T-helper 2 cell treated with Interferon-gamma antibody and Interleukin-4, amounts not matched to agents 100 ng/mL and 5 ng/mL, for 36 hours (primary cell): ENCODE results near the gene GOLPH3. TPM values are rescaled to one million over a fixed set of nuclear protein-coding genes. Genes with fewer than 3 reads are reported as not detected.
"Not testable (repeated sequence)": the region's sequence is repeated elsewhere in the genome, so short reads cannot be mapped to it uniquely, and the experiment has no call there.

Source experiments
- intact Hi-C: fragments of 100-400 bp; cut with micrococcal nuclease; formaldehyde crosslinking; loops from one replicate; pipeline ENCODE4 v1.15.1; 2023
- total RNA-seq: library from RNA; stranded (reverse); gene quantifications from 2 replicates; pipeline ENCODE4 v1.2.3, GENCODE V29; 2022

GOLPH3 gene
- total RNA-seq: 78.0 and 80.6 TPM in 2 replicates

DNA sequence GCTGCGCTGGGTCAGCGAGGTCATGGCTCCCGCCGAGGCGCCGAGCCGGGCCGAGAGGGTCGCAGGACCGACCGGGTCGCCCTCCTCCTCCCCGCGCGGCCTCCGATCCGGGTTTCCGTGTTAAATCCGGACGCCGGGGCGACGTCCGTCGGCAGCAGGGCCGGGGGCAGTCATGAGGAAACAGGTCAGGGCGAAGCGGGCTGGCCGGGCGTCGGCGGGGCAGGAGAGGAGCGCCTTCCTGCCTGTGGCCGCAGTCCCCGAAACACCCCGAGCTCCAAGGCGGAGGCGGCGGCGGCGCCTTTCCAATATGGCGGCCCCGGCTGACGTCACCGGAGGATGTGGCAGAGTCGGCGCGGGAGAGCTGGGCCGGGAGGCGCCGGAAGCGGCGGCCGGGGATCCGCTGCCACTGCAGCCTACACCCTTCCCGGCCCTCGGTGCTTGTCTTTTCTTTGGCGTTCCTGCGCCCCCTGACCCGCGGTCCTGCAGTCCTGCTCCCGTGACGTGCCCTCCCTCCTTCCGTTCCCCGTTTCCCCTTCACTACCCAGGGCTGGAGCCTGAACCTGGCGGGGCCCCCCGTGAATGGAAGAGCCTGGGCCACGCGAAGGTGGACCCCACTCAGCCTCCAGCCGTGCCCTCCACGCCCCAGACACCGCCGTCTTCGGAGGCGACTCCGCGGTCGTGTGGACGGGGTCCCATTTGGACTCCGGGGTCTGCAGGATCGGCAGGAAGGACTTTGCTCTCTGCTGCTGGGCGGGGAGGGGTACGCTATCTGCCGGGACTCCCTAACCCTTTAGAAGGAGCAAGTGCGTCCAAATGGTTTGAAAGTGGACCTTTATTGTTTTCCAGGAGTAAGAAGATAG is at the start of gene GOLPH3:
TSS of gene GOLPH3 (minus strand) at position 309 of the 860 bp plus-strand sequence. CDS start at position 24, 285 bp downstream.
- intact Hi-C loops: loop anchor here (1.0 to 5.0 kb wide), 10 partner anchors 37 to 1268 kb away; partner anchors contain the start of genes C5orf22, DROSHA, SUB1 and TARS1

DNA sequence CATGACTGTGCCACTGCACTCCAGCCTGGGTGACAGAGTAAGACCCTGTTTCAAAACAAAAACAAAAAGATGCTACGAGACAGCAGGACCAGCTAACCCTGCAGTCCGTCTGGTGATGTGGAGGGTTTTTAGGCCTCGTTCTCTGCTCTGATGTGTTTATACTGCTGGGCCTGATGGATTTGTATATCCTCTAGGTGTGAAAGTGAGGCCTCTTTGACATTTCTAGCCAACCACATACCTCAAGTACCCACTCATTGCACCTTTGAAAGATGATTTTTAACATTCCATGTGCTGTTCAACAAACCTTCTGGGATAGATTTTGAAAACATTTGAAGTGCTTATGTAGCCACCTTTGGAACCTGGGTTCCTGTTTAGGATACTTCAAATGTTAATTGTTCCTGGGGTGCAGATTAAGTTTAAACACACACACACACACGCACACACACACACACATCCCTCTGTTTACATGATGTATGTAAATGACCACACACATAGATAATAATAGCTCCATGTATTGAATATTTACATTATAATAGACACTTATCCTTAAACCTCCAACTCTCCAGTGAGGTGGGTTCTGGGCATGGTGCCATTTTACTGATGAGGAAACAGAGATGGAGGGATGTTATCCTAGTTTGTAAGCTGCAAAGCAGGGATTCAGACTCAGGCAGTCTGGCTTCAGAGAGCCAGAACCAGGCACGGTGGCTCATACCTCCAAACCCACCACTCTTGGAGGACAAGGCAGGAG is 48.8 kb upstream of the GOLPH3 start:
- intact Hi-C loops: no loop called here

DNA sequence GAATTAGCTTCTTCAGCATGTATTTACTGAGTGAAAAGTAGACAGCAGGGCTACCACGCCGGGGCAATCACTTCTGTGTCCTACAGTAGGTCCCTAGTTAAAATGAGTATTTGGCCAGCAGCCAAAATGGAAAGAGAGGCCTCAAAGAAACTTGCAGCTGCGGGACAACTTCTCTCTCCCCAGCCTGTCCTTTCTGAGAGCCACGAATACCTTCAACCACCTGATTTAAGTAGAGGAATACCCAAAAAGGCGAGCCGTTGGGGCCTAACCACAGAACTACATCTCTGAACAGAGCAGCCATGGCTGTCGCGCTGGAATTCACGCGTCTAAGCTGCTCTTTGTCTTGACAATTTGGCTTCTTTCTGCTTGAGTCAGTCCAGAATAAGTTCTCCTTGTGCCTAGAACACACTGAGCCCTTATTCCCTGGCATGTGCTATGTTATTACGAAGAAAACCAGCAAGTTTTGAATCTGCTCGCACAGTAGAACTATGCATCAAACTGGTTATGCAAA is 43.8 kb upstream of the GOLPH3 start:
- intact Hi-C loops: no loop called here

DNA sequence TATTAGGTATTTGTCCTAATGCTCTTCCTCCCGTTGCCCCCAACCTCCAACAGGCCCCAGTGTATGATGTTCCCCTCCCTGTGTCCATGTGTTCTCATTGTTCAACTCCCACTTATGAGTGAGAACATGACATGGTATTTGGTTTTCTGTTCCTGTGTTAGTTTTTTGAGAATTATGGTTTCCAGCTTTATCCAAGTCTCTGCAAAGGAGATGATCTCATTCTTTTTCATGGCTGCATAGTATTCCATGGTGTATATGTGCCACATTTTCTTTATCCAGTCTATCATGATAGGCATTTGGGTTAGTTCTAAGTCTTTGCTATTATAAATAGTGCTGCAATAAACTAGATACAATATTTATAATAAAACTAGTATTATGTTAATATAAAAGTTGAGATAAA is 40.2 kb upstream of the GOLPH3 start:
- intact Hi-C loops: not testable (repeated sequence)

DNA sequence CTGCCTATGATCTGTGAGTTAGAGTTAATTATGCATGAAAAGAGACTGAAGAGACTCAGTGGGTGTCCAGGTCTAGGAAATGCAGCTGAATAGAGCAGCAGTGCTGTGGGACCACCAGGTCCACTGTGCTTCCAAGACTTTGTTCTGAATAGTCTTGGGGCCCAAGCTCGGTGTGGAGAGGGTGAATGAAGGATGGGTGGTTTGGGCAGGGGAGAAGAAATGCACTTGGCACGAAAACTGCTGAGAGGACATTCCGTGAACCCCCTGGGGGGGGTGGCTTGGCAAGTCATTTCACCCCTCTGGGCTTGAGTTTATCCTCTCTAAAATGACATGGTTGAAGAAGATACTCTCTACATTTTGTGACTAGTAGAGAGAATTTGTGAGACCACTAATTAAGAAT is 36.0 kb upstream of the GOLPH3 start:
- intact Hi-C loops: no loop called here

DNA sequence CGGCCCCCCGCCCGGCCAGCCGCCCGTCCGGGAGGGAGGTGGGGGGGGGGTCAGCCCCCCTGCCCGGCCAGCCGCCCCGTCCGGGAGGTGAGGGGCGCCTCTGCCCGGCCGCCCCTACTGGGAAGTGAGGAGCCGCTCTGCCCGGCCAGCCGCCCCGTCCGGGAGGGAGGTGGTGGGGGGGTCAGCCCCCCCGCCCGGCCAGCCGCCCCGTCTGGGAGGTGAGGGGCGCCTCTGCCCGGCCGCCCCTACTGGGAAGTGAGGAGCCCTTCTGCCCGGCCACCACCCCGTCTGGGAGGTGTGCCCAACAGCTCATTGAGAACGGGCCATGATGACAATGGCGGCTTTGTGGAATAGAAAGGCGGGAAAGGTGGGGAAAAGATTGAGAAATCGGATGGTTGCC is 34.7 kb upstream of the GOLPH3 start:
- intact Hi-C loops: not testable (repeated sequence)

DNA sequence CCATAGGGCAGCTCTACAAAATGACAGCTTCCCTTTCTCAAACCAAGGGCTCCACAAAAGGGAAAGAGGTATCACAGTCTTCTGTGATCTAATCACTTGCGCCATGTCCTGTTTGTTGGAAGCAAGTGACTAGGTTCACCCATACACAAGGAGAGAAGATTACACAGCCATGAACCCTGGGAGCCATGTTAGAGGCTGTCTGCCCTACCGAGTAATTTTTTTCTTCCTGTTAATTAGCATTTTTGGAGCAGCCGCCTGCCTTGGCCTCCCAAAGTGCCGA is 33.2 kb upstream of the GOLPH3 start:
- intact Hi-C loops: no loop called here

DNA sequence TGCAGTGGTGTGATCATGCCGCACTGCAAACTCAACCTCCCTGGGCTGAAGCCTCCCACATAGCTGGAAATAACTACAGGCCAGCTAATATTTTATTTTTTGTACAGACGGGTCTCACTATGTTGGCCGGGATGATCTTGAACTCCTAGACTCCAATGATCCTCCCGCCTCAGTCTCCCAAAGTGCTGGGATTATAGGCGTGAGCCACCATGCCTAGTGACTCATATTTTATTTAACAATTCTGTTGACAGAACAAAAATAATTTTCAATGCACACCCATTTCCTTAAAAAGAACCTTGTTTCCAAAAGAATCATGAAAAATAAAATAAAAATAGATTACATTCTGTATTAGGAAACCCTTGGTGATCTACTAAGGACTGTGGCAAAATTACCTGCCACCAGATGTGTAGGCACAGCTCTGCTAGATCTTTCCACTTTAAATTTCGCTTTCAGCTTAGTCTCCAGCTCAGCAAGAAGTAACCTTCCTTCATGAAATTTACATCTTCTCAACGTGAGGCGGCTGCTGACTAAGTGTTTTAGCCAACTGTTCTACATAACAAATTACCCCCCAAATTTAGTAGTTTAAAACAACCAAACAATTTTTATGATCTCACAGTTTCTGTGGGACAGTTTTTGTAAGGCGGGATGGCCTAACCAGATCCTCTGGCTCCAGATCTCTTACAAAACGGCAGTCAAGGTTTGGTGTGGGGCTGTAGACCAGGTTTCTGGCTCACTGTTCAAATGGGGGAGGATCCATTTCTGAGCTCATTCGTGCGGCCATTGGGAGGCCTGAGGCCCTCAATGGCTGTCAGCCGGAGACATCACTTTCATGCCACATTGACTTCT is 32.6 kb upstream of the GOLPH3 start:
- intact Hi-C loops: no loop called here

DNA sequence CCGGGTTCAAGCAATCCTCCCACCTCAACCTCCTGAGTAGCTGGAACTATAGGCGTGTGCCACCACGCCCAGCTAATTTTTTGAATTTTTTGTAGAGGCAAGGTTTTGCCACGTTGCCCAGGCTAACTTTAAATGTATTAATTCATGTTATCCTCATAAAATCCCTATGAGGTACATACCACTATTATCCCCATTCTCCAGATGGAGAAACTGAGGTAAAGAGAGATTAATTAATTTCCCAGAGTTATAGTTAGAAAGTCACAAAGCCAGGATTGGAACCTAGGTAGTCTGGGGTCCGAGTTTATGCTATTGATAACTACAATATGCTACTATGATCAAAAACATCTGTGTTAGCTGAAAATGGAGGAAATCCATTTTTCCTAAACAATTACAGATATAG is 31.9 kb upstream of the GOLPH3 start:
- intact Hi-C loops: no loop called here

DNA sequence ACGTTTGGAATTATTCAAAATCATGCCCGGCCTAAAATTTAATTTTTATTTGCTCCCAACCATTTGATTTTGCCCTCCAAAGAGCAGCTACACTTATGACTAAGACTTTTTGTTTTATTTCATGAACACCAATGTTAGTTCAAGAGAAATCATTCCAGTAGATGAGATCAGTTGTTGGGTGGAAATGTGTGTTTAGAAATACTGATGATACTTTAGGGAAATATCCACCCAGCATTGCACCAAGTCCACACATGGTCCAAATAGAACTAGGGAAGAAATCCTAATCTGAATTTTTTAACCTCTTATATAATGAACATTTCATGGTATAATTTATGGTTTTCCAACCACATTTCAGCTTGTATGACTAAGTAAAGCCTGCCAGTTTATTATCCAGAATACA is 28.3 kb upstream of the GOLPH3 start:
- intact Hi-C loops: no loop called here

DNA sequence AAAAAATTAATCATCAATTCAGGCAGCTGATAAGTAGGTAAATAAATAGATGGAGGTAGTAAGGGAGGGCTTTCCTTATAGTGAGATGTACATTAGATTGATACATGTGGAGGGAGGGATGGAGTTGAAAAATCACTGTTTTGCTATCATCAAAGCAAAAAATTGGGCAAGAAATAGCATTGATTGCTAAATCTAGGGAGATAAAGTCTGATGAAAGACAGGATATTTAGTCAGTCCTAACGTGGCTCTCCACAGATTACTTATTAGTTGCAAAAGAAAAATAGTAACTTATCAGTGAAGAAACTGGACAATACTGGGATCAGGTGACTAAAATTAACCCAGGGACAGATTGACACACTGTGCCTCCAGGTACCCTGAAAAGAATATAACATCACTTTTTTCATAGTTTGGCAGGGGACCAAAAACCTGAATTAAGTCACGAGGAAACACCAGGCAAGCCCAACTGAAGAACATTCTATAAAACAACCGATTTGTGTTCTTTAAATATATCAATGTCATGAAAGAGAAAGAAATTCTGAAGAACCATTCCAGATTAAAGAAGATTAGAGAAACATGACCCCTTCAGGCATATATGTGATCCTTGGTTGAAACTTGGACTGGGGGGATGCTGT is 27.1 kb upstream of the GOLPH3 start:
- intact Hi-C loops: no loop called here

DNA sequence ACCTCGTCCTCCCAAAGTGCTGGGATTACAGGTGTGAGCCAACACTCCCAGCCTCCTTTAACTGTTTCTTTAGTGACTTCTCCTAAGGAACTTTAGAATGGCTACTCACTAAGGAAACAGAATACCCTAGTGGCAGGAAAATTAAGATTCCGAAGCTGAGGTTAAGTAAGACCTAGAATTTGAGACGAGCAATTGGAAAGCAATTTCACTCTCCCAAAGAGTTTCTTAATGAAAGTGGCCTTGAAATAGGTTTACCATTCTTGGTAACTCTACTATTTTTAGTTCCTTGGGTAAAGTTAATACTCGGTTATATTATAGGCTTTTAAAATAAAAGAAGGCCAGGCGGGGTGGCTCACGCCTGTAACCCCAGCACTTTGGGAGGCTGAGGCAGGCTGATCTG is 22.9 kb upstream of the GOLPH3 start:
- intact Hi-C loops: no loop called here

DNA sequence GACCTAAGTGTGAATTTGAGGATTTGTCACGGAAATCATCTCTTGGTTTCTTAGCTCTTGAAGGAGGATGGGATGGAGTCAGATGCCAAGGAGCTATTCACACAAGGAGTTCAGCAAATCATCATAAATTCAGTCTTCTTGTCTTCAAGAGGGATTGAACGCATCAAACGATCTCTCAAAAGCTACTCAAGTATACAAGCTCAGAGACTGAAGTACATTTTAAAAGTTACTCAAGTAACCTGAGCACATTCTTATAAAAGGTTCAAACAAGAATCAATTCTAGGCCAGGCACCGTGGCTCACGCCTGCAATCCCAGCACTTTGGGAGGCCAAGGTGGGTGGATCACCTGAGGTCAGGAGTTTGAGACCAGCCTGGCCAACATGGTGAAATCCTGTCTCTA is 21.1 kb upstream of the GOLPH3 start:
- intact Hi-C loops: no loop called here

DNA sequence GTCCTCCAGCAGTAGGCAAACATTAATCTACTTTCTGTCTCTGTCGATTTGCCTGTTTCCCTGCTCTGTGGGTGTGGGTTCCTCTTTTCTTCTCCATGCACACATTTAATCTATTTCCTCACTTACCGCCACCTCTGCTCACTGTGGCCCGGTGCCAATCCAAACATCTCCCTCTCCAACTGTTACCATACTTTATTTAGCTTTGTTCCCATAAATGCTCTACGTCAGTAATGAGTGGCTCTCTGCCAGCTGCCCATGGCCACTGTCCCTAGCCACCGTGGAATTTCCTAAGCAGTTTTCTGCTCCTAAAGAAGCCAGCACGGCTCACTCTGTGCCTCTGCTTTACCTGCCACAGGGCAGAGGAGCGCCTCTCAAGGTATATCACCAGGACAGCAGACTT is 19.5 kb upstream of the GOLPH3 start:
- intact Hi-C loops: no loop called here

DNA sequence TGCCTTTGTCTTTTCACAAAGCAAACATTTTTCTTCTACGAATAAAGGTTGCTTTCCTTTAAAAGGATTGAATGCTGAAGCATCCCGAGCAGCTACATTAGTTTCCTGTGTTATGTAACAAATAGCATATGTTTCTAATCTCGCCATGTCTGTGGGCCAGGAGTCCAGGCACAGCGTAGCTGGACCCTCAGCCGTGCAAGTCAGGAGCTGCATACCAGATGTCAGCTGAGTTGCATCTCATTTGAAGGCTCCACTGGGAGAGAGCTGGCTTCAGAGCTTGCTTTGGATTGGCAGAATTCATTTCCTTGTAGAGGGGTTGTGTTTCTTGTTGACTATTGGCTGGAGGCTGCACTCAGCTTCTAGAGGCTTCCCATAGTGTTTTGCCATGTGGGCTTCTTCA is 16.0 kb upstream of the GOLPH3 start:
- intact Hi-C loops: loop anchor here (1.0 kb wide), 1 partner anchor 21 kb away; no protein-coding TSS in a partner anchor

DNA sequence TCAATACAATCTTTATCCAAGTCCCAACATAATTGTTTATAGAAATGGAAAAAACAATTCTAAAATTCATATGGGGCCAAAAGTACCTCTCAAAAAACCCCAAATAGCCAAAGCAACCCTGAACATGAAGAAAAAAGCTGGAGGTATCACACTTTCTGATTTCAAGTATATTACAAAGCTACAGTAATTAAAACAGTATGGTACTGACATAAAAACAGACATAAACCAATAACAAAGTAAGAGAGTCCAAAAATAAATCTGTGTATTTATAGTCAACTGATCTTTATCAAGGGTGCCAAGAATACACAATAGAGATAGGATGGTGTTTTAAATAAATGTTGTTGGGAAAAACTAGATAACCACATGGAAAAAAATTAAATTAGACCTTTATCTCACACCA is 13.6 kb upstream of the GOLPH3 start:
- intact Hi-C loops: no loop called here

DNA sequence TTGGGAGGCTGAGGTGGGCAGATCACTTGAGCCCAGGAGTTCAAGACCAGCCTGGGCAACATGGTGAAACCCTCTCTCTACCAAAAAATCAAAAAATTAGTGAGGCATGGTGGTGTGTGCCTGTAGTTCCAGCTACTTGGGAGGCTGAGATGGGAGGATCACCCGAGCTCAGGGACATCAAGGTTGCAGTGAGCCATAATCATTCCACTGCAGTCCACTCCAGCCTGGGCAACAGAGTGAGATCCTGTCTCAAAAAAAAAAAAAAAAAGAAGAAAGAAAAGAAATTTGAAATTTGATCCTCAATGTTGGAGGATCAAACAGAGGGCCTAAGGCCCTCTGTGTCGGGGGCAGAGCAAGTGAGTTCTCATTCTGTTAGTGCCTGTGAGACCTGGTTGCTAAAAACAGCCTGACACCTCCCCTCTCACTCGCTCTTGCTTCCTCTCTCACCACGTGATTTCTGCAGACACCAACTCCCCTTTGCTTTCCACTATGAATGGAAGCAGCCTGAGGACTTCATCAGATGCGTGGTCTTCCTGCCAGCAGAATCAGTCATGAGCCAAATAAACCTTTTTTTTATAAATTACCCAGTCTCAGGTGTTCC is 8.4 kb upstream of the GOLPH3 start:
- intact Hi-C loops: no loop called here

DNA sequence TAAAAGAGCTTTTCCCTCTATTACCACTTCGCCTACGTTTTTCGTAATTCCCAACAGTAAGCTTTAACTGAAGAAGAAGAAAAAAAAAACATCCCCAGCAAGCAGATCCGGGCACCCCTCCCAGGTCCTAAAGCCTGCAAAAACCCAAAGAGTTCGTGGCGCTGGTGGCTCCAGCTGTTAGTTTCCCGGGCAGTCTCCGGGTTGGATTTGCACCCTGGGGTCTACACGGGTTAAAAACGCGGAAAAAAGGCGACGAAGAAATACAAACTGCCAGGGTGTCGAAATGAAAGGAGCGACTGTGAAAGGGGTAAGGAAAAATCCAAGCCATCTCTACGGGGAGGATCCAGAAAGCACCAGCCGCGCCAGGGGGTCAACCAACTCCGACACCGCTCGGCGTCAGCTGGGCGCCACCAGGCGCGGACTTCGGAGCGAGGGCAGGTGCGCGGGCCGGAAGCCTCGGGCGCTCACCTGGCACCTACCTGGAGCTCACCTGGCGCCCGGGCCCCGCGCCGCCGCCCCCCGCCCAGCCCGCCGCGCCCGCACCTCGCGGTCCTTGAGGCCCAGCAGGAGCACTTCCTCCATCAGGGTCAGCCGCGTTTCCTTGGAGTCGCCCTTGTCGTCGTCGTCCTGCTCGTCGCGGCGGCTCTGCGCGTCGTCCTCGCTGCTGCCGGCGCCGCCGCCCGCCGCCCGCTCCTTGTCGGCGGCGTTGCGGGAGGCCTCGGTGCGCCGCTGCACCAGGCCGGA is 680 bp downstream of the GOLPH3 start:
- intact Hi-C loops: loop anchor here (1.0 to 5.0 kb wide), 11 partner anchors 15 to 1269 kb away; partner anchors contain the start of genes C5orf22, DROSHA, SUB1 and TARS1

DNA sequence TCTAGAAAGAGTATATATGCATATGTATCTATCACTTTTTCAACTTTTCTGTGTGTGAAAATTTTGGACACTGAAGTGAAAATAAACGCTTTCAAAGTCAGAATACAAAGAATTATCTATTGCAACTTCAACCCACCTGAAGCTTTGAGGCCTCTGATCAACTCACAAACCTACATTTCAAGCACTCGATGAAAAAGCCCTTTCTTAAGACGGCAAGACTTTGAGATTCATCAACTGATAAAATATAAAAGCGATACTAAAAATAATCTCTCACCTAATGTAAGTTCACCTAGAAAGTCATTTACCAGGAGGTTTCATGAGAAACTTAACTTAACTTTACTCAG is 1.2 kb downstream of the GOLPH3 start:
- intact Hi-C loops: loop anchor here (2.0 to 5.0 kb wide), 6 partner anchors 14 to 1269 kb away; partner anchors contain the start of genes C5orf22, DROSHA and TARS1
